Measurements from ENCODE around the gene CACNB3.
A peak's percentile ranks its signal among the peaks of the same experiment; 100 is the strongest.
"Not testable (repeated sequence)": the region's sequence is repeated elsewhere in the genome, so short reads cannot be mapped to it uniquely, and the experiment has no call there.

The CACNB3 gene

DNA sequence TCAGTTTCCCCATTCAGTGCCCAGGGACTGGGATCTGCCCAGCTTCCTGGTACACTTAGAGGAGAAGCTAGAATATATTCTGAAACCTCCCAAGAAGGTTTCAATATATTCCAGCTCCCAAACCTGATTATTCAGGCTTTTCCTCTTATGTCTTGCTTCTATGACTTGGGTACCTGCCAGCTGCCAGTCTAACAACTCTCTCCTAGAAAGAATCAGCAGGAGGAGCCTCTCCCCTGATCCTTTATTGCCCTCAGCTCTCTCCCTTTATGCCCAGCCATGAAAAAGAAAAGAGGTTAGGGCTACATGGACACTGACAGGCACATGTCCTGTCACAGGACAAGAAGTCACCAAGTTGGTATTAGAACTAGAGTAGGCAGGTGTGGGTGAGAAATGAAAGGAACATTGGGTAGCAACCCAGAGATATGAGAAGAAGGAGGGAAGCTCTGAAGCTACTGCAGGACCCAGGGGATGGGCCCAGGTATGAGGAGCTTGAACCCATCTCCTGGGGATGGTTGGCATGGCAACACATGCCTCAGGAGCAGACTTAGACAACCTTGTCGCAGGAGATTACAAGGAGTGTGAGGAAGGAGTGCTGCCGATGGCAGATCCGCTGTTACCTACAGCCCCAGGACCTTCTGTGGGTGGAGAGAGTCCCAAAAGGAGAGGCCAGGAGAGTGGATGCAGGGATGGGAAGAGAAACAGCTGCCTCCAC, 2.0 kb upstream of the CACNB3 start:
- no peak for DNase-seq (ENCODE audit: low read depth in 4 of 4, low spot score in 1 of 4)

DNA sequence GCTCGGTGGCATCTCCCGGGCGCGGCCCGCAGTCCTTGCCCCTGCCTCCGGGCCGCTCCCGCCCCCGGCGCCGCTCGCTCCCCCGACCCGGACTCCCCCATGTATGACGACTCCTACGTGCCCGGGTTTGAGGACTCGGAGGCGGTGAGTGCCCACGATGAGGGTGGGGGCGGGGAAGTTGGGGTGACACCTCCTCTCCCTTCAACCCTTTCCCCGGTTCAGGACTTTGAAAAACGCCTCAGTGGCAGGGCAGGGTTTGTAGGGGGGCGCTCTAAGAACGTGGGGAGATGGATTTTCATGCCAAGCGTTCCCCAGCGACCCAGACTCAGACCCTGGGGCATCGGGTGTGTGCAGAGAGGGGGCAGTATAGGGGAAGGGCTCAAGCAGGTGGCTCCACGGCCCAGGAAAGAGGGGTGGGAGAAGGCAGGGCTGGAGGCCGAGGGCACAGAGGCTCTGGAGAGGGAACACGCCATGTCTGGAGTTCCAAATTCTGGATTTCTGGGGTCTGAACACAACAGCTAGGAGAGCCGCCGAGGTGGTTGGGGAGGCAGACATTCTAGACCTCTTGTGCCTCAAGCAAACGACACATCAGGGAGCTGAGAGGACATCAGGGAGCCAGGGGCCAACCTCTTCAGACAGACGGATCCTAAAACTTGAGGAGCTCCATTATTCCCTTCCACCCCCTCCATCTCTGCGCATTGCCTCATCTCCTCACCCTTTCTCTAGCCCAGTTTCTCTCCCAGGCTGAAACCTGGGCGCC, 715 bp downstream of the CACNB3 start:
- no peak for DNase-seq (ENCODE audit: low read depth in 4 of 4, low spot score in 1 of 4)

DNA sequence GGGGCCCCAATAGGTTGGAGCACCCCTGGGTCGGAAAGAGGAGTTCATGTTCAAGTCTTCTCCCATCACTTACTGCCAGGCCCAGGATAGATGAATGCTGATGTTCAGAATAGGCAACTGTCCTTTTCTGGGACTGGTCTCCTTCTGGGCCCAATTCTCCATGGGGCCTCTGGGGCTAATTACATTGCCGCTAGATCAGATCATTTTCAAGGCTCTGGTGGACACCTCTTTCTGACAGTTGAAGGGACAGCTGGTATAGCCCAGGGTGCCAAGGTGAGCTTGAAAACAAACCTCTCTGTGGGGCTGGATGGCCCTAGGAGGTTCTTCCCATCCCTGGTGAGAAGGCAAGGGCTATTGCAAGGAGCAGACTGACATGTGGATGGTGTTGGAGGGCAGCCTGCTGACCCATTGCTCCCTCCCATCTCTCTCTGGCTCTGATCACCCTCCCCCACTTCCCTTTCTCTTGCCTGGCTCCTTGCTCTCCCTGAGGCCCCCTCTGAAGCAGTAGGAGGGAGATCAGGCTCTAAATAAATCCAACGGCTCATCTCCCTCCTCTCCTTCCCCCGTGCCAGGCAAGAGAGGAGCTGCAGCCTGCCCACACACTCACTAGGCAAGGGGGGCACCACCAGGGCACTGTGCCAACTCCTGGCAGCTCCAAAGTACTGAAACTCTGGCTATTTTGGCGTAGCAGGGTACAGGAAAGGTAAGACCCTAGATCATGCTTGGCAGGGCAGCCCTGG, 1.9 kb downstream of the CACNB3 start:
- DNase-seq (ENCODE audit: low read depth in 4 of 4, low spot score in 1 of 4): no peak

DNA sequence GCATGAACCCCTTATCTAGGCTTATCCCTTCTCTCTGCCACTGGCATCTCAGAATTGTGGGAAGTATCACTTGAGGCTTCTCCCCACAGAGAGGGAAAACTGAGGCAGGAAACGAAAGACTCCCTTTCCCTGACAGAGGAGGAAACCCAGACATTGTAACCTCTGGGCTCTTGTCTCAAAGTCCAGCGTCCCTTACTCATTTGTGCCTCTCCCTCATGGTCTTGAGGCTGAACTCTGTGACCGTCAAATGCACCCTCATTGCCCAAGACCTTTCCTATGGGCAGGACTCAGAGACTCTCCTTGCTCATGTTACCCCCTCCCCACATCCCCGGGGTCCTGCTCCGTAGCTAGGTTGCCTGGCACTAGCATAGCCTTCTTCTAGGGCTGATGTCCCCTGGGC, 3.8 kb downstream of the CACNB3 start:
- DNase-seq (ENCODE audit: low read depth in 4 of 4, low spot score in 1 of 4): no peak

DNA sequence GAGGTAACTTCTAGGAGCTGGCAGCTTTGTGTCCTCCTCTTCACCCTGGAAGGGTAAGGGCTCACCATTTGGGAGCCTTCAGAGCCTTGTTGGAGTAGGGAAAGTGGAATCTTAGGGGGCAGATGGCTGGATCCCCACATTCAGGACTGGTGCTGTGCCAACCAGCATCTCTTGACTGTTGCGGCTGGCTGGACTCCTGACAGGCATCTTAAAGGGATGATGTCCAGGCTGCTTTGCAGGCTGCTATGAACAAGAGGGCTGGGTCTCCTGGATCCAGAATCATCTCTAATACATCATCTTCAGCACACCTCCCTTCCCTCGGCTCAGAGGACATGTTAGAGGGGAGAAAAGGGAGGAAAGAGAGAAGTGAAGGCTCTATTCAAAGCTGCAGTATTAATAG, 4.4 kb downstream of the CACNB3 start:
- no peak for DNase-seq (ENCODE audit: low read depth in 4 of 4, low spot score in 1 of 4)

DNA sequence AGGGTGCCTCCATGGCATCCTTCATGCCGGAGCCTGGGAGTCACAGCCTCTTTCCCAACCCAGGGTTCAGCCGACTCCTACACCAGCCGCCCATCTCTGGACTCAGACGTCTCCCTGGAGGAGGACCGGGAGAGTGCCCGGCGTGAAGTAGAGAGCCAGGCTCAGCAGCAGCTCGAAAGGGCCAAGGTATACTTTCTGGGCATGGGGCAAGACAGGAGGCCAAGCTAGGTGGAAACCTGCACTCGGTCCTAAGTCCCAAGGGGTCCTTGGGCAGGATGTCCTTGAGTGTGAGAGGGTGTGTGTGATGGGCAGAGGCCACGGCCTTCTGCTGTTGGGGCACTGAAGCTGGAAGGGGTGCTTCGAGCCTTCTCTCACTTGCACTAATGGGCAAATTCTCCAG, 5.0 kb downstream of the CACNB3 start:
- DNase-seq (ENCODE audit: low read depth in 4 of 4, low spot score in 1 of 4): no peak

DNA sequence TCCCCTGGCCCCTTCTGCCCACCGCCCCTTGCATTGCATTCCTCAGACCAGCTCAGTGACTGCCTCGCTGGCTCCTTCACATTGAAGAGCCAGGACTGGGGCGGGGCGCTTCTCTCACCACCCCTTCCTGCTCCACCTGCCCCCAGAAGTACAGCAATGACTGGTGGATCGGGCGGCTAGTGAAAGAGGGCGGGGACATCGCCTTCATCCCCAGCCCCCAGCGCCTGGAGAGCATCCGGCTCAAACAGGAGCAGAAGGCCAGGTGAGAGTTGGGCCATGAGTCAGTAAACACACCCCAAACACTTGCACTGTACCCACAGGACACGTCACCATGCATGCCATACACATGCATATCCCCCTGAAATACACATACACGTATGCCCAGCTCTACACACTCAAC, 5.8 kb downstream of the CACNB3 start:
- DNase-seq (ENCODE audit: low read depth in 4 of 4, low spot score in 1 of 4): no peak

DNA sequence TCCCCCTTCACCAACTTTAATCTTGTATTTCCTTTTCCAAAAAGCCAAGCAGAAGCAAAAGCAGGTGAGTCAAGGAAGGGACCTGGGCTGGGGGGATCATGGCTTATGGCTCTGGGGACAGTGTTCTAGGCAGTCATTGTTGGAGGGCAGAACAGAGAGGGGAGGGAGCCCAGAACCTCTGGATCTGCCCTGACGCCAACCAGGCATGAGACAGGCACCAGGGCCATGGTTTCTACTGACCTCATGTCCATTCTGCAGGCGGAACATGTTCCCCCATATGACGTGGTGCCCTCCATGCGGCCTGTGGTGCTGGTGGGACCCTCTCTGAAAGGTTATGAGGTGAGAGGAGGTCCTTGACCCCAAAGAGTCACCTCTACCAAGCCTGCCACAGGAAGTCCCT, 6.6 kb downstream of the CACNB3 start:
- no peak for DNase-seq (ENCODE audit: low read depth in 4 of 4, low spot score in 1 of 4)

DNA sequence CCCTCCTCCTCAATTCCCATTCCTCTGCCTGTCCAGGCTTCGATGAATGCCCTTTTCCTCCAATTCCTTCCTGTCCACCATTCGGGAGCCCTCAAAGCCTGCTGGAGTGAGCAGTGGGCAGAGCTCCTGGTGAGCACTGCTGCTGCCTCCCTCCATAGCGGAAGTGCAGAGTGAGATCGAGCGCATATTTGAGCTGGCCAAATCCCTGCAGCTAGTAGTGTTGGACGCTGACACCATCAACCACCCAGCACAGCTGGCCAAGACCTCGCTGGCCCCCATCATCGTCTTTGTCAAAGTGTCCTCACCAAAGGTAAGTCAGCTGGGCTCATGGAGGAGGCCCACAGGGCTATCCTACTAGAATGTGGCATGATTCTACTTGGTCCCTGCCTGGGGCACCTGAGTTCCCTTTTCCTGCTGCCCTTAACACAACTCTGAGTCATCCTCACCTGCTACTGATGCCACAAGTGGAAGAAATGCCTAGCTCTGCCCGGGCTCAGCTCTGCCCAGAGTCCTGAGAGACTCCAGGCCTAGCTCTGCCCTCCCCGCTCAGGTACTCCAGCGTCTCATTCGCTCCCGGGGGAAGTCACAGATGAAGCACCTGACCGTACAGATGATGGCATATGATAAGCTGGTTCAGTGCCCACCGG, 8.0 kb downstream of the CACNB3 start:
- DNase-seq (ENCODE audit: low read depth in 4 of 4, low spot score in 1 of 4): no peak

DNA sequence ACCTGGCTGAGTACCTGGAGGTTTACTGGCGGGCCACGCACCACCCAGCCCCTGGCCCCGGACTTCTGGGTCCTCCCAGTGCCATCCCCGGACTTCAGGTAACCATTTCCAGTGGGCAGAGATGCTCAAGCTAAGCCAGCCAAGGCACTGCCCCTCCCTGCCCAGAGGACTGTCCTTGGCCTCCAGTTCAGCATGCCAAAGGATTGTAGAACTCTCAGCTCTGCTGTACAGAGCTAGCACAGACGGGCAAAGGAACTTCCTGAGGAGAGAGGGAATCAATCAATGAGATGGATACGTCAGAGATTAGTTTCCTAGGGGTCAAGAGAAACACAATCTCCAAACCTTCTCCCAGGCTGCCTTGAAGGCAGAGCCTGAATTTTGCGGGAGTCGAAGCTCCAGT, 8.7 kb downstream of the CACNB3 start:
- no peak for DNase-seq (ENCODE audit: low read depth in 4 of 4, low spot score in 1 of 4)

DNA sequence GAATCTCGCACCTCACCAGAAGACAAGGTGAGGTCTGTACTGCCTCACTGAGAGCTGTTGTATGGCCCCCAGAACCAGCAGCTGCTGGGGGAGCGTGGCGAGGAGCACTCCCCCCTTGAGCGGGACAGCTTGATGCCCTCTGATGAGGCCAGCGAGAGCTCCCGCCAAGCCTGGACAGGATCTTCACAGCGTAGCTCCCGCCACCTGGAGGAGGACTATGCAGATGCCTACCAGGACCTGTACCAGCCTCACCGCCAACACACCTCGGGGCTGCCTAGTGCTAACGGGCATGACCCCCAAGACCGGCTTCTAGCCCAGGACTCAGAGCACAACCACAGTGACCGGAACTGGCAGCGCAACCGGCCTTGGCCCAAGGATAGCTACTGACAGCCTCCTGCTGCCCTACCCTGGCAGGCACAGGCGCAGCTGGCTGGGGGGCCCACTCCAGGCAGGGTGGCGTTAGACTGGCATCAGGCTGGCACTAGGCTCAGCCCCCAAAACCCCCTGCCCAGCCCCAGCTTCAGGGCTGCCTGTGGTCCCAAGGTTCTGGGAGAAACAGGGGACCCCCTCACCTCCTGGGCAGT, 9.3 kb downstream of the CACNB3 start:
- DNase-seq (ENCODE audit: low read depth in 4 of 4, low spot score in 1 of 4): no peak

DNA sequence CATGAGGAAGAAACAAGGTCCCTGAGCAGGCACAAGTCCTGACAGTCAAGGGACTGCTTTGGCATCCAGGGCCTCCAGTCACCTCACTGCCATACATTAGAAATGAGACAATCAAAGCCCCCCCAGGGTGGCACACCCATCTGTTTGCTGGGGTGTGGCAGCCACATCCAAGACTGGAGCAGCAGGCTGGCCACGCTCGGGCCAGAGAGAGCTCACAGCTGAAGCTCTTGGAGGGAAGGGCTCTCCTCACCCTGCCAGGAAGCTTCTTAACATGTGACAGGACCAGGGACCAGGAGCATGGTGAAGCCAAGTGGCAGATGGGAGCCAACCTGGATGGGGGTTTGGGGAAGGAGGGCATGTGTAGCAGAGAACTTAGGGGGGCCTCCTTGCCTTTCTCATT, 10.0 kb downstream of the CACNB3 start:
- DNase-seq (ENCODE audit: low read depth in 4 of 4, low spot score in 1 of 4): no peak

DNA sequence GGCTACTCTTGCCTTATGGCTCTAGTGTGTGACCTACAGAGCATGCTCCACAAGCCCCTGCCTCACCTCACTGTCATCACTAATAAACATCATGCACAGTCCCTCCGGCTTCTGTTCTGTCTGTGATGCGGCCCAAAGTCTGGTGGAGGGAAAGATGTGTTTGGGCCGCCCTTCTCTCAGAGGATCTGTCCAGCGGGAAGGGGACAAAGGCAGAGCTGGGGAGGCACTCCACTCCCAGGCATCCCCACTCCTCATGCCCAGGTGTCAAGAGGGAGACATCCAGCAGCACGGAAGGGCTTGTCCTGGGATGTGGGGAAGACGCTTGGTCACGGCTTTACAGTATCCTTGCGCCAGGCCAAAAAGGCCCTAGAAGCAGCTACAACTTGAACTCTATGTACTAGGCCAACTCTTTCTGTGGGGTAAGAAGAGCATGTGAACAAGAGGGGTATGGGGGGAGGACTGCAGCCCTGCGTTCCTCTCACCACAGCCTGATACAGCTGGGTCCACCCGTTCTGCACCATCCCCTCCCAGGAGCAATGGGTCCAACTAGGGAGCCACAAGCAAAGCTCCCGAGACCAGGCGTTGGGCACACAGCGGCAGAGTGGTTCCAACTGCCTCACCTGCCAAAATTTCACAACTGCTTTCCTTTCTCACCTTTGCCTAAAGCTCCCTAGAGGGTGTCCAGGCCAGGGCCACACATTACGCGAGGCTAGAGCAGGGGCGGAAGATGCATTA, 10.7 kb downstream of the CACNB3 start:
- no peak for DNase-seq (ENCODE audit: low read depth in 4 of 4, low spot score in 1 of 4)

DNA sequence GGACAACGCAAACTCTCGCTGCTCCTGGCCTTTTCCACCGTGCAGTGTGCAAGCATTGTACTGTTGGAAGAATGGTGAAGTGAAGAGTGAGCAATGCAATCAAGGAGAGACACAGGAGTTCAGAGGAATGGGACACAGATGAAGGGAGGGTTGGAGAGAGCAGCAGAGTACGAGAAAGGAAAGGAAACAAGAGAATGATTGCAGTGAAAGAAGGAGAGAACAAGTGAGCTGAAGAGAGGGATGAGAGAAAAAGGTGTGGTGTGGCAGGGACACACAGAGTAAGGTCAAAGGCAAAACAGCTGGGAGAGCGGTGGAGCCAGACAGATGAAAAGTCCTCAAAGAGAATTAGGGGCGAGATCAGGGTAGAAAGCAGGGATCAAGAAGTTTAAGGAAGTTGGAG, 13.0 kb downstream of the CACNB3 start:
- DNase-seq (ENCODE audit: low read depth in 4 of 4, low spot score in 1 of 4): no peak

DNA sequence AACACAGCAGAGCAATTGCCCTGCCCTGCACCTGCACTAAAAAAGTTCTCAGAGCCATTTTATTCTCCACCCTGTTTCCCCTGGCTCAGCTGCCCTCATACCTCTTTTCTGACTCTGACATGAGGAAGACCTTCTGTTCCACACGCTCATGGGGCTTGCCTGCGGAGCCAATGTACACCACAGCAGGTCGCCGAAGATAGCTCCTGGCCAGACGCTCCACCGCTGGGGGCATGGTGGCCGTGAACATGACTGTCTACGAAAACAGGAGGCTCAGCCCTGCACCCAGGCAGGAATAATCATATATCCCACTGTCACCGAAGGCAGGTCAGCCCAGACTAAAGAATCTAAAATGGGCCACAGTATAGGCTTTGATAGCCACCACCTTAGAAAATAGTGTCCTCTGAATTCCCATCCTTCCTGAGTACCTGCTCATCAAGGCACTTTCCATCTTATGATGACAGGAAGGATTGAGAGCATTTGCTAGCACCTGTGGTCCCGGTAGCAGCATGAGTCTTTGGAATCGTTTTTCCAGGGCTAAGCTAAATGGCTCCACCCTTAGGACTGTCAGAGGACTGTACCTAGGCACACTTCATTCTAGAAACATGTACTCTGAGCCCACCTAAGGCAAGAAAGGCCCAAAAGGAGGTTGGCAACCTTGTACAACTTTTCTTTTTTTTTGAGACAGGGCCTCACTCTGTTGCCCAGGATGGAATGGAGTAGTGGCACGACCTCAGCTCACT, 14.2 kb downstream of the CACNB3 start:
- DNase-seq (ENCODE audit: low read depth in 4 of 4, low spot score in 1 of 4): no peak

DNA sequence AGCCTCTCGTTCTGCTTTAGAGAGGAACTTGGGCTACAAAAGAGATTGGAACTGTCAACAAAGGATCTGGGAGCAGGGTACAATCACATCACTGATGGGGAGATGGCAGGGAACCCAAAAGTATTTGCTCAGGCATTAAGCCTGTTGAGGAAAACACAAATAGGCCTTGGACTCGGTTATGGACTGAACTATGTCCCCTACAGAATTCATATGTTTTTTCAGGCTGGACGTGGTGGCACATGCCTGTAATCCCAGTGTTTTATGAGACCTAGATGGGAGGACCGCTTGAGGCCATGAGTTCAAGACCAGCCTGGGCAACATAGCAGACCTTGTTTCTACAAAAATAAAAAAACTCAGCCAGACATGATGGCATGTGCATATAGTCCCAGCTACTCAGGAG, 19.8 kb downstream of the CACNB3 start:
- DNase-seq (ENCODE audit: low read depth in 4 of 4, low spot score in 1 of 4): no peak

DNA sequence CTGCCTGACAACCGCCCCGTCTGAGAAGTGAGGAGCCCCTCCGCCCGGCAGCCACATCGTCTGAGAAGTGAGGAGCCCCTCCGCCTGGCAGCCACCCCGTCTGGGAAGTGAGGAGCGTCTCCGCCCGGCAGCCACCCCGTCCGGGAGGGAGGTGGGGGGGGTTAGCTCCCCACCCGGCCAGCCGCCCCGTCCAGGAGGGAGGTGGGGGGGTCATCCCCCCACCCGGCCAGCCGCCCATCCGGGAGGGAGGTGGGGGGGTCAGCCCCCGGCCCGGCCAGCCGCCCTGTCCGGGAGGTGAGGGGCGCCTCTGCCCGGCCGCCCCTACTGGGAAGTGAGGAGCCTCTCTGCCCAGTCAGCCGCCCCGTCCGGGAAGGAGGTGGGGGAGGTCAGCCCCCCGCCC, 23.7 kb downstream of the CACNB3 start:
- DNase-seq (ENCODE audit: low read depth in 4 of 4, low spot score in 1 of 4): not testable (repeated sequence)

DNA sequence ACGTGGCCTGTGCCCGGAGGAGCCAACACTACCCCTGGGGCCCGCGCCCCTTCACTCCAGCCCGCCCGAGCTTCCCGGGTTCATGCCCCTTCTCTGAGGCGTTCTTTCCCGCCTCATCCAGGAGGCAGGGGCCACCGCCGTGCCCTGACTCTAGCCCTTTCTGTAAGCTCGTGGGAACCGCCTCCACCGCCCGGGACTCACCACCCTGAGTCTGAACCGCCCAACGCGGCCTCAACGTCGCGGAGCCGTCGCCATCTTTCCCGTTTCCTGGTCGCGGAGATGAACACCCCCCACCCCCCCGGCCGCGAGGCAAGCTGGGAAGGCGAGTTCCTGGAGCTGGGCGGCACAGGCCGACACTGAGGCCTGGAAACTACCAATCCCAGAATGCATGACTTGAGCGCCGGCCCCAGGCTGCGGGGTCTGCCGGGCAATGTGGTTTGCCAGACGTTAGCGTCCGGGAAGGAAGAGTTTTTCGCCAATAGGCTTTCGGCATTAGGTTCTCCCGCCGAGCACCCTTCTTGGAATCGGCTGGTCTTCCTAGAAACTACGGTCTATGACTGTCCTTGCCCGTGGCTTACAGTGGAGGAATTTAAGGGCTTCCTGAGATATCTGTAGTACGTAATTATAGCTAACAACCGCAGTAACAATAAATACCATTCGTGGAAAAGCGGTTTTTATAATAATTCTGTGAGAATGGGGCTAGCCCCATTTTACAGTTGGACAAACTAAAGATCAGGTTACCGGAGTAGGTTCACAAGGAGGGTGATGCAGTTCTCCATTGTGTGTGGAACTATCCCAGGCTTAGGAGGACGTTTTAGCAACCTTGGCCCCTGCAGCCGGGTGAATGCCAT, 33.8 kb downstream of the CACNB3 start, which contains the start of gene DDX23:
DDX23 (minus strand) TSS at position 281 of the 851 bp plus-strand sequence. CDS start 6,381 bp downstream, outside the sequence.
- DNase-seq (ENCODE audit: low read depth in 4 of 4, low spot score in 1 of 4): peak; percentile 67 to 90 (median 78)
